ENCODE data around the gene DNAI1.

GRCh38 chr9:34551751-34552605 lies 93.4 kb downstream of the DNAI1 start:
- TF ChIP-seq CTCF (IDR thresholded peaks at IDR 0.05; ENCODE audit: insufficient read depth, low read length, poor library complexity, severe bottlenecking) (no peak), EZH2phosphoT487 (conservative IDR thresholded peaks at IDR 0.05; ENCODE audit: low read length) (no peak)

All from SU-DHL-6 (cell line).